Peyer's patch (tissue), 4 donors: Measurements from ENCODE around the gene SAPCD1.

Experiments
- POLR2A ChIP-seq, 2 donors: fragments of 450-650 bp; IDR thresholded peaks; one replicate each; pipeline ENCODE4 v1.5.1; 2017; ENCODE audit warnings: antibody characterized with exemption in 2 of 2, mild to moderate bottlenecking in 2 of 2, moderate library complexity in 2 of 2
- TF ChIP-seq, protein P1 (sequence below), 6 experiments: fragments of 450-650 bp in 4 of 6; fragments of 200-600 bp in 2 of 6; sonication (generic) in 1 of 6; IDR thresholded peaks; one replicate each; pipeline ENCODE4 v1.5.1; 2017 to 2019; ENCODE audit warnings: antibody characterized with exemption in 6 of 6, mild to moderate bottlenecking in 3 of 6, moderate library complexity in 1 of 6

DNA sequence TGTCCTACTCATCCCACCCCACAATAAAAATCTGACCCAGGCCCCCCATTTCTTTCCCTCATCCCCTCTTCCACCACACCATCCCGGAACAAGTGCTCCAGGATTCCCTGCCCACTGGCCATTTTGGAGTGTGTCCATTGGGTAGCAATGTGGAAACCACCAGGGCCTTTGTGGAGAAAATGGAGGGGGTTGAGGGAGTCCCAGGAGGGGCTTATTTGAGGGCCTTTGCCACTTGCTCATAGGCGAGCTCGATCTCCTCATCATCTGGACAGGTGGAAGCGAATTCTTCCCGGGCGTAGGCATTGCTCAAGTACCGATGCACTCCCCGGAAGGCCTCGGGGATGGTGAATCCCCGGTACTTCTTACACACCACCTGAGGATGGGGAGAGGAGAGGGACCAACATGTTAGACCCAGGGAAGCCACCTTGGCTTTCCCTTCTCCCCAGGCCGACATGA lies 31.8 kb upstream of the SAPCD1 start:
- TF ChIP-seq, protein P1, sequence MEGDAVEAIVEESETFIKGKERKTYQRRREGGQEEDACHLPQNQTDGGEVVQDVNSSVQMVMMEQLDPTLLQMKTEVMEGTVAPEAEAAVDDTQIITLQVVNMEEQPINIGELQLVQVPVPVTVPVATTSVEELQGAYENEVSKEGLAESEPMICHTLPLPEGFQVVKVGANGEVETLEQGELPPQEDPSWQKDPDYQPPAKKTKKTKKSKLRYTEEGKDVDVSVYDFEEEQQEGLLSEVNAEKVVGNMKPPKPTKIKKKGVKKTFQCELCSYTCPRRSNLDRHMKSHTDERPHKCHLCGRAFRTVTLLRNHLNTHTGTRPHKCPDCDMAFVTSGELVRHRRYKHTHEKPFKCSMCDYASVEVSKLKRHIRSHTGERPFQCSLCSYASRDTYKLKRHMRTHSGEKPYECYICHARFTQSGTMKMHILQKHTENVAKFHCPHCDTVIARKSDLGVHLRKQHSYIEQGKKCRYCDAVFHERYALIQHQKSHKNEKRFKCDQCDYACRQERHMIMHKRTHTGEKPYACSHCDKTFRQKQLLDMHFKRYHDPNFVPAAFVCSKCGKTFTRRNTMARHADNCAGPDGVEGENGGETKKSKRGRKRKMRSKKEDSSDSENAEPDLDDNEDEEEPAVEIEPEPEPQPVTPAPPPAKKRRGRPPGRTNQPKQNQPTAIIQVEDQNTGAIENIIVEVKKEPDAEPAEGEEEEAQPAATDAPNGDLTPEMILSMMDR (IDR thresholded peaks at IDR 0.05), result no peak
- TF ChIP-seq POLR2A (IDR thresholded peaks at IDR 0.05), result no peak
